Loucy (cell line): ENCODE data around the gene PIK3C3.

Experiments used
- H2AFZ ChIP-seq: fragments of 200-600 bp; sonication (generic); 2 replicates; pipeline ENCODE4 v1.6.0; 2016; ENCODE audit warnings: antibody characterized with exemption, mild to moderate bottlenecking, low read length, moderate library complexity
- H3F3A ChIP-seq: fragments of 200-600 bp; 2 replicates; pipeline ENCODE4 v1.6.0; 2016; ENCODE audit warnings: antibody characterized with exemption, low read depth, mild to moderate bottlenecking
- H3K27me3 ChIP-seq: fragments of 200-600 bp; sonication (generic); 2 replicates; pipeline ENCODE4 v1.6.1; 2014; ENCODE audit warnings: low read length, mild to moderate bottlenecking; ENCODE audit not compliant: insufficient read depth, poor library complexity, severe bottlenecking
- H3K36me3 ChIP-seq: fragments of 200-600 bp; sonication (generic); 2 replicates; pipeline ENCODE4 v1.6.1; 2016; ENCODE audit warnings: low read length; ENCODE audit not compliant: insufficient read depth
- H3K4me1 ChIP-seq: fragments of 200-600 bp; sonication (generic); 2 replicates; pipeline ENCODE4 v1.5.1; 2014; ENCODE audit warnings: low read length, mild to moderate bottlenecking; ENCODE audit not compliant: insufficient read depth, poor library complexity, severe bottlenecking
- H3K4me2 ChIP-seq: fragments of 200-600 bp; sonication (generic); 2 replicates; pipeline ENCODE4 v1.6.0; 2014; ENCODE audit warnings: antibody characterized with exemption, low read length, low read depth, mild to moderate bottlenecking; ENCODE audit not compliant: poor library complexity, severe bottlenecking
- H3K4me3 ChIP-seq: fragments of 200-600 bp; sonication (generic); 2 replicates; pipeline ENCODE4 v1.5.1; 2014; ENCODE audit warnings: low read length, mild to moderate bottlenecking, mixed read lengths; ENCODE audit not compliant: poor library complexity, severe bottlenecking
- H3K79me2 ChIP-seq: fragments of 200-600 bp; sonication (generic); 2 replicates; pipeline ENCODE4 v1.6.1; 2014; ENCODE audit warnings: low read length; ENCODE audit not compliant: insufficient read depth
- H3K9ac ChIP-seq: fragments of 200-600 bp; sonication (generic); 2 replicates; pipeline ENCODE4 v1.6.0; 2014; ENCODE audit warnings: mild to moderate bottlenecking, low read depth, low read length, moderate library complexity; ENCODE audit not compliant: poor library complexity, severe bottlenecking
- H3K9me2 ChIP-seq: fragments of 200-600 bp; sonication (generic); replicated peaks from 2 replicates; pipeline ENCODE4 v1.6.1; 2016; ENCODE audit warnings: low read depth, low read length, mixed read lengths
- H3K9me3 ChIP-seq: fragments of 200-600 bp; sonication (generic); 2 replicates; pipeline ENCODE4 v1.6.1; 2014; ENCODE audit warnings: mild to moderate bottlenecking, antibody characterized with exemption, low read length, low read depth; ENCODE audit not compliant: insufficient read depth
- H4K20me1 ChIP-seq: fragments of 200-600 bp; sonication (generic); 2 replicates; pipeline ENCODE4 v1.6.0; 2014; ENCODE audit warnings: antibody characterized with exemption, low read length, mild to moderate bottlenecking; ENCODE audit not compliant: insufficient read depth, poor library complexity, severe bottlenecking
- EZH2phosphoT487 ChIP-seq: fragments of 200-600 bp; IDR thresholded peaks from 2 replicates; pipeline ENCODE4 v1.6.1; 2018; ENCODE audit warnings: antibody characterized with exemption, mild to moderate bottlenecking, moderate library complexity, borderline replicate concordance
- TF ChIP-seq, protein P1 (sequence below): fragments of 200-600 bp; sonication (generic); conservative IDR thresholded peaks from 2 replicates; pipeline ENCODE4 v1.5.1; 2014; ENCODE audit warnings: mild to moderate bottlenecking, antibody characterized with exemption, low read length

The PIK3C3 gene

DNA sequence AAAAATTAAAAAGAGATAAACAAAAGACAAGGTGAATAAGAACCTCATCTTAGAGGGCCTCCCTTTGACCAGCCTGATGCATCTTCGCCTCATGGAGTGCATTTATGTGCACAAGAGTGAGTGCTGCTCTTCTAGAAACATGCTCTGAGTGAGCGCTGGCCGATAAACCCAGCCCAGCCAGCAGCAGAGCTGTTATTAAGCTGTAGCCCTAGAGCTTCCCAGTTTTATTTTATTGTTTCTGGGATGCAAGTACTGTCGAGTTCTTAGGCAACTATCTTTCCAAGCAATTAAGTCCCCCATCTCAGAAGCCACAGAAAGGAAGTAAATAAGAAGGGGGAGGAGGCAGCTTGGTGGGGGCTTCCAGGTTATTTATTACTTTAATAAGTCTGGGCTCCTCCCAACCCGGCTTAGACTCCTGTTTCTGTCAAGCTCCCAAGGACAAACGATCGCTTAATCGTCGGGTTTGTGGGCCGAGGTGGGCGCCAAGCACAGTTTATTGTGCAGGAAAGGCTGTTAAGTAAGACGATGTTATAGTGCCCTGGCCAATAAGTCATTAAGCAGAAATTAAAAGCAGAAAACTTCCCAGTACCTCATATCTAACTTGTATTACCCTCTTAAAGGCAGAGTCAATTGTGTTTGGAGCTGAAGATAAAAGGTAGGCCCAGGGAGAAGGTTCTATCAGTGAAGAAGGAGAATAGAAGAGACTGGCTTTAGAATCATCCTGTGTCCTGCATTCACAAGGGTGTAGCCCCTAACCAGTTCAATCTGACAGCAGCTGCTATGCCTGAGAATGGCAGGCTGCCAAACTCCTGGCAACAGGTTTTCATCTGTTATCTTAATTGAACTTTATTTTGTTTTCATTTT lies 176.3 kb downstream of the PIK3C3 start:
- Histone ChIP-seq H3K27me3 (no peaks in the 10 kb centered on the region), H3K79me2 (no peaks in the 10 kb centered on the region), H3K4me3 (no peak overlapping the region), H3K4me1 (no peaks in the 10 kb centered on the region), H3K9me2 (no peaks in the 10 kb centered on the region), H3K9me3 (no peaks in the 10 kb centered on the region), H4K20me1 (no peaks in the 10 kb centered on the region), H3K9ac (no peak overlapping the region), H3F3A (no peaks in the 10 kb centered on the region), H2AFZ (no peak overlapping the region), H3K36me3 (no peaks in the 10 kb centered on the region), H3K4me2 (no peak overlapping the region)
- TF ChIP-seq EZH2phosphoT487 = no peak
- TF ChIP-seq, protein P1, sequence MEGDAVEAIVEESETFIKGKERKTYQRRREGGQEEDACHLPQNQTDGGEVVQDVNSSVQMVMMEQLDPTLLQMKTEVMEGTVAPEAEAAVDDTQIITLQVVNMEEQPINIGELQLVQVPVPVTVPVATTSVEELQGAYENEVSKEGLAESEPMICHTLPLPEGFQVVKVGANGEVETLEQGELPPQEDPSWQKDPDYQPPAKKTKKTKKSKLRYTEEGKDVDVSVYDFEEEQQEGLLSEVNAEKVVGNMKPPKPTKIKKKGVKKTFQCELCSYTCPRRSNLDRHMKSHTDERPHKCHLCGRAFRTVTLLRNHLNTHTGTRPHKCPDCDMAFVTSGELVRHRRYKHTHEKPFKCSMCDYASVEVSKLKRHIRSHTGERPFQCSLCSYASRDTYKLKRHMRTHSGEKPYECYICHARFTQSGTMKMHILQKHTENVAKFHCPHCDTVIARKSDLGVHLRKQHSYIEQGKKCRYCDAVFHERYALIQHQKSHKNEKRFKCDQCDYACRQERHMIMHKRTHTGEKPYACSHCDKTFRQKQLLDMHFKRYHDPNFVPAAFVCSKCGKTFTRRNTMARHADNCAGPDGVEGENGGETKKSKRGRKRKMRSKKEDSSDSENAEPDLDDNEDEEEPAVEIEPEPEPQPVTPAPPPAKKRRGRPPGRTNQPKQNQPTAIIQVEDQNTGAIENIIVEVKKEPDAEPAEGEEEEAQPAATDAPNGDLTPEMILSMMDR = no peak

DNA sequence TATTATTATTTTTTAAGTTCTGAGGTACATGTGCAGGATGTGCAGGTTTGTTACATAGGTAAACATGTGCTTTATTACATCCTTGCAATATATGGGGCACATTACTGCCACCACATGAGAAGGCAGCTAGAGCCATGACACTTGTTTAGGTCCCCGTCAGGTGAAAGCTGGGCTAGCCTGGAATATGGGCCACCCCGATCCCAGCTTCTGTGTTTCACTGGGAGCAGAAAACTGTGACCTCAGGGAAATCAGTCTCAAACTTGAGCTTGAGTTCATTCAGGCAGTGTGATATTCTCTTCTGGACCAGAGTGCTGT lies 176.9 kb downstream of the PIK3C3 start:
- no peaks in the 10 kb centered on the region for H3F3A ChIP-seq
- no peaks in the 10 kb centered on the region for H4K20me1 ChIP-seq
- H3K4me3 ChIP-seq = no peak overlapping the region
- no peak overlapping the region for H2AFZ ChIP-seq
- no peaks in the 10 kb centered on the region for H3K27me3 ChIP-seq
- H3K9ac ChIP-seq = no peak overlapping the region
- H3K36me3 ChIP-seq = no peaks in the 10 kb centered on the region
- no peak for TF ChIP-seq EZH2phosphoT487
- TF ChIP-seq, protein P1 = no peak
- H3K9me3 ChIP-seq = no peaks in the 10 kb centered on the region
- H3K9me2 ChIP-seq = no peaks in the 10 kb centered on the region
- H3K79me2 ChIP-seq = no peaks in the 10 kb centered on the region
- H3K4me2 ChIP-seq = no peak overlapping the region
- no peaks in the 10 kb centered on the region for H3K4me1 ChIP-seq
